GM06990 (cell line): ENCODE data around the gene JARID2.

Experiments
- DNase-seq: peaks from one replicate; pipeline ENCODE4 v3.0.0-alpha.2; 2011; ENCODE audit not compliant: insufficient read length; ENCODE audit errors: extremely low read depth
- H3K27me3 ChIP-seq: replicated peaks from 2 replicates; pipeline ENCODE4 v1.6.0; 2011; ENCODE audit warnings: low read length; ENCODE audit not compliant: control insufficient read depth, insufficient read depth
- H3K36me3 ChIP-seq: 2 replicates; pipeline ENCODE4 v1.5.1; 2011; ENCODE audit warnings: low read length; ENCODE audit not compliant: control insufficient read depth, insufficient read depth
- H3K4me3 ChIP-seq: replicated peaks from 2 replicates; pipeline ENCODE4 v1.5.1; 2011; ENCODE audit warnings: low read depth, mild to moderate bottlenecking, control low read depth, low read length
- TF ChIP-seq, protein P1 (sequence below): IDR thresholded peaks from 2 replicates; pipeline ENCODE4 v1.5.1; 2011; ENCODE audit warnings: low read length, control low read depth, mild to moderate bottlenecking, inconsistent platforms; ENCODE audit not compliant: insufficient read depth, poor library complexity, severe bottlenecking

The JARID2 gene

DNA sequence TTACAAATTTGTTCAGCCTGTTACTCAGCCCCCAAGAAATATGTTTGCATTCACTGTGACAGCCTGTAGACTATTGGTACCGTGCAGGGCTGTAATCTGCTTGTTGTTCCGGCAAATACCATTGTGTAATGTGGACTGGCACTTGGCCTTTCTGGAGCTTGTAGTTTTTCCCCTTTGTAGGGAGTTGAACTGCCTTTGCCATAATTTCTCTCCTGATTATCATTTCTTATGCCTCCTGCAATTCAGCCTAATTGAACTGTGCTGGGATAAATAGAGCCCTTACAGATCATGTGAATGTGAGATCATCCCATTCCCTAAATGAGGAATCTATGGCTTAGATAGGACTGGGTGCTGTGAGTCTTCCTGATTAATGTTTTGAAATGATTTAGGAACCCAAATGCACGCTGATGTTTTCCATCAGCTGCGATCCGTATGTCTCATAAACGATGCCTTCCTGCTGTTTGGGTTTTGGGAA, 185.1 kb downstream of the JARID2 start:
- no peaks in the 10 kb centered on the region for H3K27me3 ChIP-seq
- H3K4me3 ChIP-seq, result no peak overlapping the region
- TF ChIP-seq, protein P1, sequence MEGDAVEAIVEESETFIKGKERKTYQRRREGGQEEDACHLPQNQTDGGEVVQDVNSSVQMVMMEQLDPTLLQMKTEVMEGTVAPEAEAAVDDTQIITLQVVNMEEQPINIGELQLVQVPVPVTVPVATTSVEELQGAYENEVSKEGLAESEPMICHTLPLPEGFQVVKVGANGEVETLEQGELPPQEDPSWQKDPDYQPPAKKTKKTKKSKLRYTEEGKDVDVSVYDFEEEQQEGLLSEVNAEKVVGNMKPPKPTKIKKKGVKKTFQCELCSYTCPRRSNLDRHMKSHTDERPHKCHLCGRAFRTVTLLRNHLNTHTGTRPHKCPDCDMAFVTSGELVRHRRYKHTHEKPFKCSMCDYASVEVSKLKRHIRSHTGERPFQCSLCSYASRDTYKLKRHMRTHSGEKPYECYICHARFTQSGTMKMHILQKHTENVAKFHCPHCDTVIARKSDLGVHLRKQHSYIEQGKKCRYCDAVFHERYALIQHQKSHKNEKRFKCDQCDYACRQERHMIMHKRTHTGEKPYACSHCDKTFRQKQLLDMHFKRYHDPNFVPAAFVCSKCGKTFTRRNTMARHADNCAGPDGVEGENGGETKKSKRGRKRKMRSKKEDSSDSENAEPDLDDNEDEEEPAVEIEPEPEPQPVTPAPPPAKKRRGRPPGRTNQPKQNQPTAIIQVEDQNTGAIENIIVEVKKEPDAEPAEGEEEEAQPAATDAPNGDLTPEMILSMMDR, result no peak
- DNase-seq, result no peak
- no peaks in the 10 kb centered on the region for H3K36me3 ChIP-seq

DNA sequence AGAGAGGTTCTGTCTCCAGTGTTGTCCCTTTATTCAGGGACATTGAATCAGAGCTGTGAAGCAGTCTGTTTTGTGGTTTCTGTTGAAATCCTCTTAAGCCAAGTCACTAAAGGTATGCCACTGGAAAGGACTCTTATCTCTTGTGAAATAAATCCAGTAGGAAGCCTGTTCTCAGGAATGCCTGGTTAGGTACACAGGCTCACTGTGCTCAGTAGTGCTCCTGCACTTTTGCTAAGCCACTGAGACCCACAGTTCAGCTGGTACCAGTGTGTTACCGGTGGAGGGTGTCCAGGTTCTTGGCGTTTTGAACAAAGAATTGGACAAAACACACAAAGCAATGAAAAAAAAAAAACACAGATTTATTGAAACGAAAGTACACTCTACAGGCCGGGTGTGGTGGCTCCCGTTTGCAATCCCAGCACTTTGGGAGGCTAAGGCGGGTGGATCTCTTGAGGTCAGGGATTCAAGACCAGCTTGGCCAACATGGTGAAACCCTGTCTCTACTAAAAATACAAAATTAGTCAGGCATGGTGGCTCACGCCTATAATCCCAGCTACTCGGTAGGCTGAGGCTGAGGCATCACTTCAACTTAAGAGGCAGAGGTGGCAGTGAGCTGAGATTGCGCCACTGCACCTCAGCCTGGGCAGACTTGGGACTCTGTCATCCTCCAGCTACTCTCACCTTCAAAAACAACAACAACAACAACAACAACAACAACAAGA, 186.1 kb downstream of the JARID2 start:
- no peak for DNase-seq
- Histone ChIP-seq H3K36me3 (no peaks in the 10 kb centered on the region), H3K4me3 (no peak overlapping the region), H3K27me3 (no peaks in the 10 kb centered on the region)
- TF ChIP-seq, protein P1, result no peak

DNA sequence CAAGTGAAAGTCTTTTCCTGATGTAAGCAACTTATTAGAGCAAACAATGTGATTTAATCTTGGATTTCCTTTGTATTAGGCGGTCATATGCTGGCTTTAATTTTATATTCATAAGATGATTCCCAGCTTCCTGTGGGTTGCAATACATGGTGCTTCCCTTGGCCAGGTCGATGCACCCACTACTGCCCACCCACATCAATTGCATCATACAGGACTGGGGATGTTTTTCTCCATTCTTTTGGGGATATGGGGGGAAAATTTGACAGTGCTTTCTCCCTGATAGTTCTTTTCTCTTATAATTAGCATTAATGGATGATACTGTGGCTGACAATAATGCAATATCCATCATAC, 187.6 kb downstream of the JARID2 start:
- no peaks in the 10 kb centered on the region; the same call in 1 of the 2 replicates for H3K27me3 ChIP-seq
- H3K36me3 ChIP-seq, result no peaks in the 10 kb centered on the region
- TF ChIP-seq, protein P1, result no peak
- DNase-seq, result no peak
- H3K4me3 ChIP-seq, result no peak overlapping the region

DNA sequence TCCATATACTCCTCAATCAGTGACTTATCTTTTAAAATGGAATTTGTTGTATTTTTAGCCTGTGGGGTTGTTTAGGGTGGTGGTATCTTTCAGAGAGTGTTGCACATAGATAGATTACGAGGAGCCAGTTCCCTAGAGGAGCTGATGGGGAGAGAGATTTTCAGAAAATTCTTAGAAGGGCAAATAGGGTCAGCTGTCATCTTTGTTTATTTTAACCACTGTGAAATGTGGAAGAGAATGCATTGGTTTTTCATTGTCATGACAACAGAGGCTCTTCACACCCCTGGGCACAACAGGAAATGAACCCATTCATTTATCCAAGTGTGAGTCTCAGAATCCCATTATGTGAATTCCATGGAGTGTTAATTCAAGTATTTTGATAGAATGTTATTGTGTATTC, 188.4 kb downstream of the JARID2 start:
- Histone ChIP-seq H3K27me3 (no peaks in the 10 kb centered on the region; the same call in 1 of the 2 replicates), H3K4me3 (no peak overlapping the region), H3K36me3 (no peaks in the 10 kb centered on the region)
- DNase-seq, result no peak
- TF ChIP-seq, protein P1, result no peak

DNA sequence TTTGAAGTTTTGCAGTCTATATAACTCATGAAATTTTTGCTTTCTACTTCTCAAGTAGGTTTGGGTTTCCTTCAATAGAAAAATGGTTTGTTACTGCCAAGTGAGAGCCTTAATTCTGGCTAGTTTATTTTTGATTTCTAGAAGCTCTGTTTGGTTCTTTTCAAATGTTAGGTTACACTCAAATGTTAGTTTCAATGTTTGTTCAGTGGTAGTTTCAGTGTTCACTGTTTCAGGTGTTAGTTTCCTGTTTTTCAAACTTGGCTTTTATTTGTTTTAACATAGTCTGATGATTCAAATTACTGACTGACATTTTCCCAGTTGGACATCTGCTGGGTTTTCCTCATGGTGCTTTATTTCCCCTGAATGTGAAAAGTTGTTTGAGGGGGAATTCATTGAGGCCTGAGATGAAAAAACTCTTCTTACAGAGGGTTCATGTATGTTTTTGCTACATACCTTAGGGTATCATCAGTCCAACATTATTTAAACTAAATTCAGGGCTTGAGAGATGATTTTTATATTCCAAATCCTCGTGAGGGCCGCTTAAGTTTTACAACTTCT, 189.0 kb downstream of the JARID2 start:
- Histone ChIP-seq H3K4me3 (no peak overlapping the region), H3K36me3 (no peaks in the 10 kb centered on the region), H3K27me3 (no peaks in the 10 kb centered on the region; the same call in 1 of the 2 replicates)
- DNase-seq, result no peak
- TF ChIP-seq, protein P1, result no peak

DNA sequence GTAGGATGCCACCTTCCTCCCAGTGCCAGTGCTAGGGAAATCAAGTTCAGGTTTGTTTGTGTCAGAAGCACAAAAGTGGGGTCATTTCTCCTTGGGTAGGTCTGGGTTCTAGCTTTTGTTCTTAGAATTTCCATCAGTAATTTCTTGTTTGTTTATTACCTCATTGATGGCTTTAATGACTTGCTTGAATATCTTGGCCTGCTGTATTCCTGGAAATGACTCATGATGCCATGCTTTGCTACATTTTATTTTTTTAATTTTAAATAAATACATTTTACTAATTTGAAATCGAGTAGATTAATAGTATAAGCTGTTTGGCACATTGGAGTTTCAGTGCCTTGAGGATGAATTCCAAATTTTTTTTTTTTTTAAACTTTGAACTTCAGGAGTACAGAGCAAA, 189.6 kb downstream of the JARID2 start:
- TF ChIP-seq, protein P1, result no peak
- Histone ChIP-seq H3K36me3 (no peaks in the 10 kb centered on the region), H3K4me3 (no peak overlapping the region), H3K27me3 (no peaks in the 10 kb centered on the region; the same call in 1 of the 2 replicates)
- DNase-seq, result no peak
